ENCODE data around the gene HRG.
"Not testable (repeated sequence)": the region's sequence is repeated elsewhere in the genome, so short reads cannot be mapped to it uniquely, and the experiment has no call there.

The HRG gene

GRCh38 chr3:186683979-186684378 lies 18.2 kb downstream of the HRG start:
- no peak for DNase-seq

GRCh38 chr3:186686475-186686874 lies 20.7 kb downstream of the HRG start:
- DNase-seq, result not testable (repeated sequence)

- no peak for DNase-seq
Observed at GRCh38 chr3:186687120-186687651, 21.4 kb downstream of the HRG start.

DNA sequence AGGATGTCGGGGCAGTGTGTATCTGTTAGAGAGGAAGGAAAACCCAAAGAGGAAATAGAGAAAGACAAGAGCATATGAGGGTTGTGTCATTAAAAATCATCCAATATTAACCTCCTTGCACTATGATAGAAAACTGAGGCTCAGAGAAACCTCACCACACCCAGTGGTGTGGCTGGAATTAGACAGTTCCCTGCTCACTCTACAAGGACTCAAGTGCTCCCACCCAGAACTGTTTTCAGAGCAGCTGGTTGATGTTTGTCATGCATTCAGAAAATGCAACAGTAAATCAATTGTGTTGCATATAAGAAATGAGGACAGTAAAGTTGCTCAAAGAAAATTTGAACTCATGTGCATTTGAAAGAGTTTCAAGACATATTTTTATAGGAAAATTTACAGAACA lies 24.5 kb downstream of the HRG start:
- DNase-seq, result not testable (repeated sequence)

DNA sequence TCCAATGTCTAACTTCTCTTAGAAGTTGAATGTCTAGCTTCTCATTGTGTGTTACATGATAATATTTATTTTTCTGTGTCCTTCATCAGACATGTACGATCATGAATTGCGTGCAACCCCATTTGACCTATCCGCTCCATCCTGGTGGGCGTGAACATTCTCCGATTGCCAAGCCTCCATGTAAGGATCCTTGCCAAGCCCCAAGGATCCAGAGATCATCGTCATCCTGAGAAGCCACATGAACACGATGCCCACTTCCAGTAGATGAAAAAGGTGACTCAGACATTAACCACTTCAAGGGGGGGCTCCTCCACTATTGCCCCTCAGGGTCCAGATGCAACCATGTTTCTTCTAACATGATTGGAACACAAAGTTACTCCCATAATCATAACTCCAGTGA lies 25.9 kb downstream of the HRG start:
- DNase-seq, result no peak

GRCh38 chr3:186693843-186694242 lies 28.0 kb downstream of the HRG start:
- no peak for DNase-seq

DNA sequence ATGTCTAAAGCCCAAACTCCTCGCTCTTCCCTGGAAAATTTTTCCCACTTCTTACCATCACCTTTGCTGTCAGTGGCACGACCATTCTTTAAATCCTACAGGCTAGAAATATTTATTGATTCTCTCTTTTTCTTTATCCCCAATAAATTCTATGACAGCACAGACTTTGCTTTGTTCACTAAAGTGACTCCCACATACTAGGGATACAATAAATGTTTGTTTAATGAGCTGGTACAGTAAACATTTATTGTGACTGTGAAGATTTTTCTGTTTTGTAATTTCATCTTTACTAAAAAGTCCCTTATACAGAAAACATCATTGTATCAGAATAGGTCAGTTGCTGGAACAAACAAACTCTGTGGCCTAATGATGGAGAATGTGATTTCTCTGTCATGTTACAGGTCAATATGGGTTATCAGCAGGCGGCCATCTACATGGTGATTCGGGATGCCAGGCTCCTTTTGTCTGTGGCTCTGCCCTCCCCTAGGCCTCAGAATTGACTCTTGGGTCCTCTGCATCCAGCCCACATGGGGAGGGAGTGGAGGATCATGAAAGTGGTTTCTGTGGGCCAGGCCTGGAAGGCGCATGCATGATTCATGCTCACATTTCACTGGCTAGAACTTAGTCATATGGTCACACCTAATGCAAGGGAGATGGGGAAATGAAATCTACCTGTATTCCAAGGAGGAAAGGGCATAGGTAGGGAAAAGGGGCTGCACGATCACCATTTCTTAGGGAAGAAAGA lies 28.6 kb downstream of the HRG start:
- no peak for DNase-seq

DNA sequence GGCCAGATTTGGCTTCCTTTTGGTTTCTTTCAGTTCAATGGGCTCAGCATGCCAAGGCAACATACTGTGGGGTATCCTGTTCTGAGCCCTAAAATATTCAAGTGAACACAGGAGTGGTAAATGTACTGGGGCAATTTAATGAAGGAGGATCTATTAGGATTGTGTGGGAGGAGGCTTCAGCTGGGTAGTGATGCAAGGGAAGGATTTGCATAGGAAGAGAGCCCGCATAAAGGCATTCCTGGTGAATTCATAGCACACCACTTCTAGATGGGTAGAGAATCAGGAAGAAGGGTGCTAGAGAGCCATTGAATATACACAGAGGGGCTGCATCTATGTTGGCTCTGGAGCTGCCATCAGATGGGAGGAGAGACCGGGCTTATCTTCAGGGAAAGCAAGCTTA lies 30.7 kb downstream of the HRG start:
- no peak for DNase-seq

DNA sequence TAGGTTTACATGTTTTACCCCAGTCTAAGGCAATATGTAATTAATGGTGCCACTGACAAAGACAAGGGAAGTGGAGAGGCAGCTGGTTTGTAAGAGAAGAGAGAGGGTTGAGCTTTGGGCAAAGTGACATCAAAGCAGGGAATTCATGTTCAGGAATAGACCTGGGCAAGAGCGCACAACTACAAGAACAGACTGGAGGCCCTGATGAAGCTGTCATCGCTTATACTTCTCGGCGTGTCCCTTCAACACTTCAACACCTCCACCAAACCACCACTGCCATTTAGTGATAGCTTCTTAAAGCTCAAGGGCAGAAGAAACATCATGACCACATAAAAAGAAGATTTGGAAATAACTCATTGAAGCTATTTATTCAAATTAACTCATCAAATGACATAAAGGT lies 31.7 kb downstream of the HRG start:
- no peak for DNase-seq

DNA sequence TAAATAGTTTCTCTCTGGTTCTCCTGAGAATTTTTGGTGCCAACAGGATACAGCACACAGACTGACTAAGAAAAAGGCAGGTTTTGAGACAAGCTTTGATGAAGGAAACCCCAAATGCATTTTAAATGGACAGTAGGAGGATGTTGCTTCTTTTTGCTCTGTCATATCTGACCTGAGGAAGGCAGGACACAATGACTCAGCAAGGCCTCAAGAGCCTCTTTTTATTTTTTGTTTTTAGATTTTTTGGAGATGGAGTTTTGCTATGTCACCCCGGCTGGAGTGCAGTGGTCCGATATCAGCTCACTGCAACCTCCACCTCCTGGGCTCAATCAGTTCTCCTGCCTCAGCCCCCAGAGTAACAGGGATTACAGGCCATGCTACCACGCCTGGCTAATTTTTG lies 34.5 kb downstream of the HRG start:
- no peak for DNase-seq

GRCh38 chr3:186702451-186702850 lies 36.6 kb downstream of the HRG start:
- not testable (repeated sequence) for DNase-seq

DNA sequence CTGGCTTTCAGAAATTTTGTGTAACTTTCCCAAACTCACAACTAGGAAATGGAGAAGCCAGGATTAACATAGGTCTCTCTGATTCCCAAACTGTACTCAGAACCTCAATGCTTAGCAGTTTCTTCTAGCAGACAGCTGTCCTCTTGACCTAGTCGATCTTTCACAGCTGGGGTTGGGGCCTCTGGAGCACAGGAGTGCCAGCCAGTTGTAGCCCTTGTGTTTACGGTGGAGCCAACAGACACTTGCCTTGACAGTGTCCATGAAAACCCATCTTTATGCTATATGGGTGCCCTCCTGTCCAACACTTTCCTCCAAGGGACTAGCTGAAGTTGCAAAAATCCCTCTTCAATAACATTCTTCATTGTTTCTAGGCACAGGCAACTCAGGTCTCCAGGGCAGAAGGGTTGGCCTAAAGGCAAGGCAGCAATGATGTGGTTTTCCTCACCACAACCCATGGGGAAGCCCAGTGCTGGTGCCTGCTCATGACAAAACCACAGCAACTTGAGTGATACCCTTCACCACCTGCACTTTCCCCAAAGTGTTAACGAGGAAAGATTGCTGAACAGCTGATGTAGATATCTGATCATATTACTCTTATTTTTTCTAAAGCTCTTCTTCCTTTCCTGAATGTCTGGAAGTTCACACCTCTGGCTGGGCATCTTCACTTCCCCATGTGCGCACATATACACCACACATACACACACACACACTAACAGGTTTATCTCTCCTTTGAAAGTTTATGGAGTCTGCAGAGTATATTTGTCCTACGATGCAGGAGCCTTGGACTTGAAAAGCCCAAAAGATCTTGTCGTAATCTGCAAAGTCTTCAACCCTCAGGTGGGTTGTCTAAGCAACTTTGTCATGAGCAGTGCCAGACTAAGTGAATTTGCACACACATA lies 40.3 kb downstream of the HRG start:
- no peak for DNase-seq

DNA sequence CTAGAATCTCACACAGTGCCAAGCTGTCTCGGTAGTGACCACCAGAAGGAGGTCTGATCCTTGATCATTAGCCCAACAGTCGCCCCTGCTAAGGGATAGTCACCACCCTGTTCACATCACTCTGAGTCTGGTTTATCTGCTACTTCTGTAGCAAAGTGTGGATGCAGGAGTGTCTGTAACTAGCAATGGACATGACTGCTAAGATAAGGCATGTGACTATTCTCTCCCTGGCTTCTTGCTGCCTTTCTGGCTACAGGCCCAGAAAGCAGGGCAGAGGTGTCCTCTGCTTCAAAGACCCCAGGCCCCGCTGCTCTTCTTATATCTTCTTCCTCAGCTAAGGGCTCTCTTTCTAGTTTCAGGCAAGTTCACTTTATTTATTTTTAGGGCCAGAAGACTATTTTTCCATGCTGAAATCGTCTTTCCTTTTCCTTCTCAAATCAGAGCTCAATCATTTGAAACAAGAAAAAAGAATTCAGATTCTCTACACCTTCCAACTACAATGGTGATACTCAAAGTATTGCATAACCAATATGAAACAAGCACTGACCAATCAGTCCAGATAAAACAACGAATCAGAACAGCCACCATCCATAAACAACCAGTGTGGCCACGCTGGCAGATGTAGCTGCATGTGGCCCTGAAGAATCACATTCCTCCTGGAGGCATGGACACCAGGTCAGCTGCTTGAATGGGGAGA lies 43.3 kb downstream of the HRG start:
- no peak for DNase-seq

DNA sequence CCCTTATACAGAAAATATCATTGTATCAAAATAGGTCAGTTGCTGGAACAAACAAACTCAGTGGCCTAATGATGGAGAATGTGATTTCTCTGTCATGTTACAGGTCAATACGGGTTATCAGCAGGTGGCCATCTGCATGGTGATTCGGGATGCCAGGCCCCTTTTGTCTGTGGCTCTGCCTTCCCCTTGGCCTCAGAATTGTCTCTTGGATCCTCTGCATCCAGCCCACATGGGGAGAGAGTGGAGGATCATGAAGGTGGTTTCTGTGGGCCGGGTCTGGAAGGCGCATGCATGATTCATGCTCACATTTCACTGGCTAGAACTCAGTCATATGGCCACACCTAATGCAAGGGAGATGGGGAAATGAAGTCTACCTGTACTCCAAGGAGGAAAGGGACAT lies 44.9 kb downstream of the HRG start:
- DNase-seq, result not testable (repeated sequence)

GRCh38 chr3:186713499-186713898 lies 47.7 kb downstream of the HRG start:
- no peak for DNase-seq

DNA sequence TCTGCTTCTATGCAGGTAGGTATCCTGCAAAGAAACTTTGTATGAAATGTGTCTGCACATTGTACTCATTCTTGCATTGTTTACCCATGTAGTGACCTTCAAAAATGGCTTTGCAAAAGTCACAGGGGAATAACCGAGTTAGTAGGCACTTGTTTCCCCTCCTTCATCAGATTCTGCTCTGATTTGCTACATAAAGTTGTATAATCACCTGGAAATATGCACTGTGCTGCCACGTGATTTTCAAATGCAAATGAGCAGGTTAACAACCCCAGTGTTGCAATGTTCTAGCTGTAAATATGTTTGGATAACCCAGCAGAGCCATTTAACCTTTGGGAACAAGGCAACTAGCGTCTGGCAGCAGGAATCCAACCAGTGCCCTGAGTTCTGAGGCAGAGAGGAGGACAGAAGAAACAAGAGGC lies 51.2 kb downstream of the HRG start, which contains the start of gene KNG1:
Gene KNG1 (plus strand): TSS at position 321 of the 419 bp plus-strand sequence. CDS start 184 bp downstream, outside the sequence.
- DNase-seq, result no peak

DNA sequence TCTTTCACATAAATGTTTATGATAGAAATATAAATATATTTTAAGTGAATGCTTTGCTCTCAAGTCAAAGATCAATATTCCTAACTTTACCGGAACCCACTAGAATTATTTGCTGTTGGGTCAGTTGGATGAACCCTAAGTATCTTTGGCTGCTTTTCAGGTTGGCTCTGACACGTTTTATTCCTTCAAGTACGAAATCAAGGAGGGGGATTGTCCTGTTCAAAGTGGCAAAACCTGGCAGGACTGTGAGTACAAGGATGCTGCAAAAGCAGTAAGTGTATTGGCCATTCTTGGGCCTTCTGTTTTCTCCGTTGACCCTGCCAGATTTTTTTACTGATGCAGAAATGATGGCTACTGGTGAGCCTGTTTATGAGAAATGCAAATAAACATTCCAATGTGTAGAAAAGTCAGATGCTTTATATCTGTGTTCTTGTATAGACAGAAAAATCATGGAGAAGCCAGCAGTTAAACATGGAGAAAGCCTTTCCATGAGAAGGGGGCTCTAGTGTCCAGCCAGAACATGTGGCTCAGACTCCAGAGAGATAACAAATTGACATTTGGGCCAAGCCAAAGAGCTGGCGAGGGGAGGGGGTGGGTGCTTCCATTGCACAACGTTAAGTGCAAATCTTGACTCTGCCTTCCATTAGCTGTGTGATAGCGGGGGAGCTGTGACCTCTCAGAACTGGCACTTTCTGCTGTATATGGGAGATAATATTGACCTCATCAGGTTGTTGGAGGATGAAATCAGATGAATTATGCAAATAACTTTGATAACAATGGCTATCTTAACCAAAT lies 54.3 kb downstream of the HRG start:
- no peak for DNase-seq

- no peak for DNase-seq
Observed at GRCh38 chr3:186722457-186722856, 56.6 kb downstream of the HRG start.

GRCh38 chr3:186724911-186725310 lies 59.1 kb downstream of the HRG start:
- DNase-seq, result no peak
